Measurements from ENCODE around the gene ASB6. TPM values are rescaled to one million over a fixed set of nuclear protein-coding genes. Genes with fewer than 3 reads are reported as not detected.

ASB6 gene
- total RNA-seq, 1 donor from 2014 or later, result 18.1 TPM

- Mint-ChIP-seq H3K27ac (ENCODE audit: unreplicated experiment) (peak overlapping the region; percentile 38), H3K9me3 (ENCODE audit: unreplicated experiment) (no peaks in the 10 kb centered on the region), H3K4me3 (ENCODE audit: unreplicated experiment) (peak overlapping the region; percentile 14), H3K4me1 (ENCODE audit: unreplicated experiment) (peaks cover 22% of the 10 kb centered on the region), H3K36me3 (ENCODE audit: unreplicated experiment) (no peaks in the 10 kb centered on the region), H3K27me3 (ENCODE audit: unreplicated experiment) (no peaks in the 10 kb centered on the region)
- no peak for DNase-seq (ENCODE audit: extremely low spot score, unreplicated experiment)
- TF ChIP-seq CTCF (IDR thresholded peaks at IDR 0.05), result no peak
These were observed 43.8 kb downstream of the ASB6 start for GRCh38 chr9:129598089-129598596.

GRCh38 chr9:129597355-129598088, 44.4 kb downstream of the ASB6 start:
- no peak for DNase-seq (ENCODE audit: extremely low spot score, unreplicated experiment)
- TF ChIP-seq CTCF (IDR thresholded peaks at IDR 0.05), result no peak
- no peaks in the 10 kb centered on the region for H3K27me3 Mint-ChIP-seq (ENCODE audit: unreplicated experiment)
- no peaks in the 10 kb centered on the region for H3K36me3 Mint-ChIP-seq (ENCODE audit: unreplicated experiment)
- no peaks in the 10 kb centered on the region for H3K9me3 Mint-ChIP-seq (ENCODE audit: unreplicated experiment)
- H3K4me3 Mint-ChIP-seq (ENCODE audit: unreplicated experiment), result peak overlapping the region; percentile 14
- H3K4me1 Mint-ChIP-seq (ENCODE audit: unreplicated experiment), result peaks cover 19% of the 10 kb centered on the region
- H3K27ac Mint-ChIP-seq (ENCODE audit: unreplicated experiment), result peak overlapping the region; percentile 38

- no peaks in the 10 kb centered on the region for H3K27me3 Mint-ChIP-seq (ENCODE audit: unreplicated experiment)
These were observed 45.2 kb downstream of the ASB6 start for GRCh38 chr9:129596541-129597331.

GRCh38 chr9:129595903-129596540, 45.9 kb downstream of the ASB6 start:
- Mint-ChIP-seq H3K27me3 (ENCODE audit: unreplicated experiment) (no peaks in the 10 kb centered on the region), H3K4me3 (ENCODE audit: unreplicated experiment) (no peak overlapping the region), H3K4me1 (ENCODE audit: unreplicated experiment) (peaks cover 17% of the 10 kb centered on the region), H3K9me3 (ENCODE audit: unreplicated experiment) (no peaks in the 10 kb centered on the region), H3K27ac (ENCODE audit: unreplicated experiment) (peak overlapping the region; percentile 73), H3K36me3 (ENCODE audit: unreplicated experiment) (no peaks in the 10 kb centered on the region)
- TF ChIP-seq CTCF (IDR thresholded peaks at IDR 0.05), result no peak
- no peak for DNase-seq (ENCODE audit: extremely low spot score, unreplicated experiment)

More at GRCh38 chr9:129596541-129597331, 45.2 kb downstream of the ASB6 start:
- Mint-ChIP-seq H3K27ac (ENCODE audit: unreplicated experiment) (peak overlapping the region; percentile 60), H3K4me1 (ENCODE audit: unreplicated experiment) (peaks cover 17% of the 10 kb centered on the region), H3K4me3 (ENCODE audit: unreplicated experiment) (peak overlapping the region; percentile 53), H3K9me3 (ENCODE audit: unreplicated experiment) (no peaks in the 10 kb centered on the region), H3K36me3 (ENCODE audit: unreplicated experiment) (no peaks in the 10 kb centered on the region)
- no peak for DNase-seq (ENCODE audit: extremely low spot score, unreplicated experiment)
- no peak for TF ChIP-seq CTCF (IDR thresholded peaks at IDR 0.05)
